NT2/D1 (cell line): ENCODE results near the gene PYDC1.
"Not testable (repeated sequence)": the region's sequence is repeated elsewhere in the genome, so short reads cannot be mapped to it uniquely, and the experiment has no call there.

Experiments
- DNase-seq: peaks from one replicate; pipeline ENCODE4 v3.0.0-alpha.2; 2011; ENCODE audit warnings: low read depth, low spot score
- H3K27me3 ChIP-seq: 2 replicates; pipeline ENCODE4 v1.6.0; 2011; ENCODE audit warnings: mild to moderate bottlenecking; ENCODE audit not compliant: insufficient read length, insufficient read depth
- H3K36me3 ChIP-seq: 2 replicates; pipeline ENCODE4 v1.6.1; 2011; ENCODE audit warnings: mild to moderate bottlenecking, low read length, mixed read lengths; ENCODE audit not compliant: insufficient read depth, insufficient read length
- H3K4me1 ChIP-seq: 2 replicates; pipeline ENCODE4 v1.5.1; 2011; ENCODE audit not compliant: insufficient read depth, insufficient read length
- H3K4me3 ChIP-seq: 2 replicates; pipeline ENCODE4 v1.5.1; 2011; ENCODE audit warnings: low read depth; ENCODE audit not compliant: insufficient read length
- H3K9ac ChIP-seq: 2 replicates; pipeline ENCODE4 v1.6.0; 2011; ENCODE audit warnings: low read depth; ENCODE audit not compliant: insufficient read length
- H3K9me3 ChIP-seq: 2 replicates; pipeline ENCODE4 v1.5.1; 2011; ENCODE audit warnings: mild to moderate bottlenecking, low read length; ENCODE audit not compliant: insufficient read depth
- SUZ12 ChIP-seq: IDR thresholded peaks from 2 replicates; pipeline ENCODE4 v1.6.1; 2011; ENCODE audit not compliant: insufficient read length, insufficient read depth; ENCODE audit errors: extremely low read depth
- YY1 ChIP-seq: IDR thresholded peaks from 2 replicates; pipeline ENCODE4 v1.6.1; 2011; ENCODE audit not compliant: insufficient read length, insufficient read depth
- ZNF274 ChIP-seq: IDR thresholded peaks from 2 replicates; pipeline ENCODE4 v1.6.1; 2011; ENCODE audit warnings: mild to moderate bottlenecking, low read depth, low read length

Gene PYDC1

GRCh38 chr16:31179219-31179746, 37.7 kb downstream of the PYDC1 start:
- H3K36me3 ChIP-seq, result peaks cover 39% of the 10 kb centered on the region
- no peaks in the 10 kb centered on the region for H3K9me3 ChIP-seq
- H3K27me3 ChIP-seq, result no peaks in the 10 kb centered on the region
- peak overlapping the region; percentile 97 for H3K4me3 ChIP-seq
- peak overlapping the region; percentile 99 for H3K9ac ChIP-seq
- TF ChIP-seq YY1, result no peak
- no peak for TF ChIP-seq SUZ12
- no peak for TF ChIP-seq ZNF274
- H3K4me1 ChIP-seq, result peaks cover 14% of the 10 kb centered on the region
- DNase-seq, result no peak

DNA sequence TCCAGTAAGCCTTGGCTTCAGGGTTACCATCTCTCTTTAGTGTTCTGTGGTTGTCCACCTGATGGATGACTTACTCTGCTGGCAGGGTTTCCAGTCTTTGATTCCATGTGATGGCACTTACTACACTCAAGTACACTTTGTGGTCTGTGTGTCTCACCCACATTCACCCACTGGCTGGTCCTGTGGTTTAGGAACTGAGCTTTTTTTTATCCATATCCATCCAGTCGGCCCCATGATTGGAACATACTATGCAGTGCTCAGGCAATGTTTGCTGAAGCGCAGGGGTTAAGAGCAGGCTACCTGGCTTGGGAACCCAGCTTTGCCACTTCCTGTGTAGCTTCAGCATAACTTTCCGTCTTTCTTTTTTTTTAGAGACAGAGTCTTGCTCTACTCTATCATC, 39.8 kb downstream of the PYDC1 start:
- Histone ChIP-seq H3K27me3 (no peaks in the 10 kb centered on the region), H3K4me3 (no peak overlapping the region), H3K9ac (no peak overlapping the region), H3K9me3 (no peaks in the 10 kb centered on the region), H3K4me1 (peaks cover 4% of the 10 kb centered on the region), H3K36me3 (peaks cover 17% of the 10 kb centered on the region)
- no peak for DNase-seq
- TF ChIP-seq ZNF274 (no peak), YY1 (no peak), SUZ12 (no peak)

DNA sequence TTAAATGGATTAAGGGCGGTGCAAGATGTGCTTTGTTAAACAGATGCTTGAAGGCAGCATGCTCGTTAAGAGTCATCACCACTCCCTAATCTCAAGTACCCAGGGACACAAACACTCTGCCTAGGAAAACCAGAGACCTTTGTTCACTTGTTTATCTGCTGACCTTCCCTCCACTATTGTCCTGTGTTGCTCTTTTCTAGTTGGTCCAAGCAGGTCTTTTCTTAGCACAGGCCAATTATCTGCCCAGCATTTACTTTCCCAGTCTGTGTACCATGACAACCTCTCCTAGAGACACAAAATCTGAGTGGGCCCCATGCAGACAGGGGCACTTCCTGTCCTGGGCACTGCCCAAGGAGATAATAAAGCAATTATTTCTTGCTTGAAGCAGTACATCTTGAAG, 46.9 kb downstream of the PYDC1 start:
- not testable (repeated sequence) for H3K4me3 ChIP-seq, DNase-seq, H3K4me1 ChIP-seq, H3K27me3 ChIP-seq, H3K9me3 ChIP-seq, H3K9ac ChIP-seq, H3K36me3 ChIP-seq

DNA sequence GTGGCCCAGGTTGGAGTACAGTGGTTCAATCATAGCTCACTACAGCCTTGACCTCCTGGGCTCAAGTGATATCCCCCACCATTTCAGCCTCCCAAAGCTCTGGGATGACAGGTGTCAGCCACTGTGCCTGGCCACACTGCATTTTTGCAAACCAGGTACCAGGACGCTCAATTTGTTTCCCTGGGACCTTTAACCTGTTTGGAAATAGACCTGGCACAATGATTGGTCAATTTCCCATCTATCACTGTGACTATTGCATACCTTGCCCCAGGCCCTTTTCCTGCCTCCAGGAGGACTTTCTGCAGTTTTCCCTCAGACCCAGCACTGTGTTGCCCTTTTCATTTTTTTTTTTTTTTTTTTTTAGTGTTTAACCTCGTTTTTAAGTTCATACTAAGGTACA, 48.1 kb downstream of the PYDC1 start:
- TF ChIP-seq YY1 (no peak), SUZ12 (no peak), ZNF274 (no peak)
- Histone ChIP-seq H3K4me3 (no peak overlapping the region), H3K36me3 (no peaks in the 10 kb centered on the region), H3K9me3 (no peaks in the 10 kb centered on the region; the same call in 1 of the 2 replicates), H3K9ac (no peak overlapping the region), H3K27me3 (no peaks in the 10 kb centered on the region), H3K4me1 (peaks cover 6% of the 10 kb centered on the region)
- DNase-seq, result no peak

DNA sequence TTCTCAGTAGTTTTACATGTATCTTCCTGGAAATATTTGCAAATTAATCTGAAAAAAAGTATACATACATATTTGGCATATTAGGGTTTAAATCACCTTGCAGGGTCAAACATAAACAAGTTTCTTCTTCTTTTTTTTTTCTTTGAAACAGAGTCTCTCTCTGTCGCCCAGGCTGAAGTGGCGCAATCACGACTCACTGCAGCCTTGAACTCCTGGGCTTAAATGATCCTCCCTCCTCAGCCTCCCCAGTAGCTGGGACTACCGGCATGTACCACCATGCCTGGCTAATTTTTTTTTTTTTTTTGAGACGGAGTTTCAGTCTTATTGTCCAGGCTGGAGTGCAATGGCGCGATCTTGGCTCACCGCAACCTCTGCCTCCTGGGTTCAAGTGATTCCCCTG, 49.6 kb downstream of the PYDC1 start:
- no peak for TF ChIP-seq SUZ12
- no peak for TF ChIP-seq ZNF274
- H3K9ac ChIP-seq, result no peak overlapping the region
- H3K4me1 ChIP-seq, result peaks cover 6% of the 10 kb centered on the region
- no peaks in the 10 kb centered on the region for H3K36me3 ChIP-seq
- H3K27me3 ChIP-seq, result no peaks in the 10 kb centered on the region
- H3K4me3 ChIP-seq, result no peak overlapping the region
- H3K9me3 ChIP-seq, result no peaks in the 10 kb centered on the region; the same call in 1 of the 2 replicates
- no peak for DNase-seq
